HG03095 (cell line): ENCODE data around the gene RUNX1.

ENCODE experiments used
- ATAC-seq: cut with Tn5 transposase; IDR thresholded peaks from one replicate; pipeline ENCODE4 v1.9.1; 2021; ENCODE audit warnings: moderate library complexity; ENCODE audit not compliant: unreplicated experiment

The RUNX1 gene

GRCh38 chr21:35037384-35037765, 11.7 kb downstream of the RUNX1 start:
- no peak for ATAC-seq

- ATAC-seq = no peak
Observed at GRCh38 chr21:35036465-35037383, 12.4 kb downstream of the RUNX1 start.

- ATAC-seq = no peak
Observed at GRCh38 chr21:35035581-35035980, 13.5 kb downstream of the RUNX1 start.

- ATAC-seq = no peak
Observed at GRCh38 chr21:35035116-35035515, 14.0 kb downstream of the RUNX1 start.

GRCh38 chr21:35034203-35034926, 14.7 kb downstream of the RUNX1 start:
- ATAC-seq = no peak

- no peak for ATAC-seq
Observed at GRCh38 chr21:35032474-35033263, 16.4 kb downstream of the RUNX1 start.

- no peak for ATAC-seq
Observed at GRCh38 chr21:35028451-35028978, 20.6 kb downstream of the RUNX1 start.

GRCh38 chr21:35027563-35028450, 21.3 kb downstream of the RUNX1 start:
- ATAC-seq = no peak

- peak; percentile 78 for ATAC-seq
Observed at GRCh38 chr21:35026617-35027562, 22.2 kb downstream of the RUNX1 start.

GRCh38 chr21:35026153-35026500, 23.0 kb downstream of the RUNX1 start:
- ATAC-seq = no peak

- no peak for ATAC-seq
Observed at GRCh38 chr21:35025206-35026152, 23.6 kb downstream of the RUNX1 start.

GRCh38 chr21:35024513-35024912, 24.6 kb downstream of the RUNX1 start:
- no peak for ATAC-seq

GRCh38 chr21:35024071-35024420, 25.1 kb downstream of the RUNX1 start:
- no peak for ATAC-seq

- no peak for ATAC-seq
Observed at GRCh38 chr21:35023396-35024070, 25.6 kb downstream of the RUNX1 start.

GRCh38 chr21:35021546-35021945, 27.6 kb downstream of the RUNX1 start:
- ATAC-seq = no peak

GRCh38 chr21:35020902-35021301, 28.2 kb downstream of the RUNX1 start:
- no peak for ATAC-seq

GRCh38 chr21:35020436-35020835, 28.7 kb downstream of the RUNX1 start:
- ATAC-seq = no peak
